ENCODE data around the gene WNT6.

Gene WNT6

DNA sequence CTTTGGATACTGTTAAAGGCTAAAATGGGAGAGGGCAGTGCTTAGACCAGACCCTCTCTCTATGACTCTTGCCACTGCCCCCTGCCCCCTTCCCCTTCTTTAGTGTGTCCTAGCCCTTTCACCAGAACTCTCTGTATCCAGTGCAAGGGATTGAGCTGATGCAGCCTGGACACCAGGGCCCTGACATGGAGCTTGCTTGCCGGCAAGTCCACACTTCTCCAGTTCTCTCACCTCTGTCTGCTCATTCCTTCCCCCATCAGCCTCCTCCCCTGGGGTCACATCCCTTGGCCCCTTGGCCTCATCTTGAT lies 1.5 kb upstream of the WNT6 start:
- no peak for DNase-seq

DNA sequence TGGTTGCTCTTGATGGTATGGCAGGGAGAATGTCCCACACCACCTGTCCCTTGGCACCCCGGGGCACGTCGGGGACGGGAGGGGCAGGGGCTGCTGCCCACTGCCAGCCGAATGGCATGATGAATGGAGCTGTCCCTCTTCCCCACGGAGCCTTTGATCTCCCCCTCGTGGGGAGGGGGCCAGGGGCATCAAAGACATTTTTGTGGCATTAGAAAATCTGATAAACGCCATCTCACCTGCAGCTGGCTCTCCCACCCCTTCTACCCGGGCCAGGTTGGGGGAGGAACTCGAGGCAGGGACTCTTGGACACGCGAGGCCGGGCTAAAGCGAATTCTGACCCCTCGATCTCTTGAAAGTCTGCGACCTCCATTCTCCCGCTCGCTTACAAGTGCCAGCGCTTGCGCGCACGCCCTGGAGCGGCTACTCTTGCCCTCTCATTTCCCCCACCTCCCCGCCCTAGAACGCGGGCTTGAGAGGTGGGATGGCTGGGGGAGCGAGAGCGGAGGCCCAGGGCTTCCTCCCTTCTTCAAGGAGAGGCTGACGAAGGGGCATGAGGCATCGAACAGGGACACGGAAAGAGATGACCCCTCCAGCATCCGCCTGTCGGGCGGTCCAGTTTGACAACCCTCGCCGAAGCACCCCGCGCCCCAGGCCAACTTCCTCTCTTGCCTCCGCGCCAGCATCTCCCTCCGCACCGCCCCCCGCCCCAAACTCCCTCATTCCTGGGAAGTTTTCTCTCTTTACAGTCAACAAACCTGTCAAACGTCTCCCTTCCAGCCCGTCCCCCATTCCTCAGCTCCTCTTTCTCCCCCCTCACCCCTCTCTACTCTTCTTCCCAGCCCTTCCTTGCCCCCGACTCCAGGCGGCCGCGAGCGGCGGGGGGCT lies 692 bp upstream of the WNT6 start:
- no peak for DNase-seq

DNA sequence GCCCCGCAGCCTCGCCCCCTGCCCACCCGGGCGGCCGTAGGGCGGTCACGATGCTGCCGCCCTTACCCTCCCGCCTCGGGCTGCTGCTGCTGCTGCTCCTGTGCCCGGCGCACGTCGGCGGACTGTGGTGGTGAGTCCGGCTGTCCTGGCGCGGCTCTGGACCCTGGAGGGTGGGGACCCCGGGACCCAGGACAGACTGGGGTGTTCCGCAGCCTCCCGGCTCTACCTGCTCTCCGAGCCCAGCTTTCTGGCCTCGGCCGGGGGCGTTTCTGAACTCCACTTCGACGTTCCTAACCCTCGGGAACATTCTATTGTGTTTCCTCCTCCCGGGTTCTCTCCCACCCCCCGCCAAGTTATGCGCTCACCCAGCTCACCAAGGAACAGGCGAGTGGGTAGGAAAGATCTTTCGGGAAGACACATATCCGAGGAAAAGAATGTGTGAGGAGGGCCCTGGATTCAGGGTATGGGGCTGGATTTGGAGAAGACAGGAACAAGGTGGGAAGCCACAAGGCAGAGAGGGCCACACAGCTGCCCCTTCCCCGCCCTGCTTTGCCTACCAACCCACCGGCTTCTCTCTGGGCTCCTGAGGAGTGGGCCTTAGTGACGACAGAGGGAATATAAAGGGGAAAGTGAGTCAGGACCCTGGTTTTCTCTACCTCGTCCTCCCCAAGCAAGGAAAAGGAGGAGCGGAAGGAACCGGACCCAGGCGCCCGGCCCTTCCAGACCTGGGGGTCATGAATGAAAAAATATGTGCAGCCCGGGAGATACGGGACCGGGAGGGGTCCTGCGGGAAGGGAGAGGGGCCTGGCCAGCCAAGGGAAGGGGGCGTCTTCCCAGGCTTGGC lies 605 bp downstream of the WNT6 start:
- no peak for DNase-seq

DNA sequence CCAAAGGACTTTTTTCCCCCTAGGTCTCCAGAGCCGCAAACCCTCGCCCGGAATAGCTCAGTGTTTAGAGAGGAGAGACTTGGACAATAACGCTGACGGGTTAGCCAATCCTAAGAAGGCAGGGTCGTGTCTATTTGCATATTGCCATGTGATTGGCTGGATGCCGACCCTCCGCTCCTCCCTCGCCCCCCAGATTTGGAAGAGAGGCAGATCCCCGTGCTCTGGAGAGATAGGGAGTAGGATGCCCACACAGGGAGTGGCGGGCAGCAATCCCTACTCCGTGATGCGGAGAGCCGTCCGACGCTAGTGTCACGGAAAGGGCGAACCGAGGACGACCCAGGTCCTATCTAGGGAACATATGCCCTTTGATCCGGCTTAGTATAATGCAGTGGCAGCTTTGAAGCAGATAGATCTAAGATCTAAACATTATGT lies 1.4 kb downstream of the WNT6 start:
- no peak for DNase-seq

DNA sequence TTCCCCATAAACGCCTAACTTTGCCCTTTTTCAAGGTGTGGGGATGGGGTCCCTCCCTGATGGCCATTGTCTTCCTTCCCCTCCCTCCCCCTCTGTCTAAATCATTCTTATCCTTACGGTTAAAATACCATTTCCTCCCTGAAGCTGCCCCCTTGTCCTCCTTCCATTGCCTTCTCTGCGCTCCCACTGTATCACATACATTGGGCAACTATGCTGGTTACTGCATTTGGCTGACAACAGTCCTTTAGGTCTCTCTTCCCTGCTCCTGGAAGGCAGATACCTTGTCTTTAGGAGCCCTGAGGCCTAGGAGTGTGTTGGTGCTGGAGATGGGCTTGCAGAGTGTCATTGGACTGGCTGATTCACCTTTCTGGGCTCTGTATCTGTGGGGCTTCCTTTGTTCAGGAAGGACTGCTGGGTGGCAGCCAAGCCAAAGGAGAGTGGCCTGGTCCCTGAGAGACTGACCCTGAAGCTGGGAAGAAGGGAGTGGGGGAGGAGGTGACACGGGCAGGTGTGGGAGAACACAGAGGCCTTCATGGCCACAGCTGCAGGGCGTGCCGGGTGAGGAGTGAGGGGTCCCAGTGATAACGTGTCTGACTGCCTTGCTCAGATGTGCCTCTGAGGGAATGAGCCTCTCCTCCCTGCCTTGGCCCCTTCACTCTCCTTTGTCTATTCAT lies 2.2 kb downstream of the WNT6 start:
- no peak for DNase-seq

DNA sequence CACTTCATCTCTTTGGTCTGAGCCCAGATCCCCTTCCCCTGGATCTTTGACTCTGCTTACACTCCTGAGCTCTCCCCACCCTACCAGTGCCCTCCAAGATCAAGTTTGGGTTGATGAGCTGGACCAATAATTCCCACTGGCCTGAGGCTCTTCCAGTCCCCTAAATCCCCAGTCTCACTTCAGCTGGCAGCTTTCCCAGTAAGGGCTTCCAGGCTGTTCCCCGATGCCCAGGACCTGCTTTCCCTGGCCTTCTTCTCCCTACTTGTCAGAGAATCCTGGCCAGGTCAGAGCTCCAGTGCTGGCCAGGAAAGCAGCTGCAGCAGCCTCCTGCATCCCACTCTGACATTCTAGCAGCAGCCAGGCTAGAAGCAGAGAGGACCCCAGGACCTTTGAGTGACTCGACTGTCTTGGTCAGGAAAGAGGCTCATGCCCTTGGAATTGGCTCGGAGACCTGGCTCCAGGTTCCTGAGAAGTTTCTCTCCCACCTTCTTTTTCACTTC lies 3.5 kb downstream of the WNT6 start:
- DNase-seq: no peak

DNA sequence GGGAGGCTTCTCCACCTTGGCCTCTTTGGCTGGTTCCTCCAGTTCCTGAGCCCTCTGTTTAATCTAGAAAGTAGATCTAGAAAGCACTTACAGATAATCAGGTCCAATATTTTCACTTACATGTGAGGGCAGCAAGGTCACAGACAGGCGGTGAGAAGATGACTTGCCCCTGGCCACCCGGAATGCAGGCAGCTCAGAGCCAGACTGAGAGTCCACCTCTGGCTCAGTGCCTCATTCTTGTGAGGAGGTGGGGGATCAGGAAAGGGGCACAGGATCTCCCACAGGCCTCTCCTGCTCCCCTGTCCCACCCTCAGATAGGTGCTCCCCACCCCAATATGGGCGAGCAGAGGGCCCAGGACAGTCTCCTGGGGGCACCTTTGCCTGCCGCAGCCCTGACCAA lies 5.8 kb downstream of the WNT6 start:
- no peak for DNase-seq

DNA sequence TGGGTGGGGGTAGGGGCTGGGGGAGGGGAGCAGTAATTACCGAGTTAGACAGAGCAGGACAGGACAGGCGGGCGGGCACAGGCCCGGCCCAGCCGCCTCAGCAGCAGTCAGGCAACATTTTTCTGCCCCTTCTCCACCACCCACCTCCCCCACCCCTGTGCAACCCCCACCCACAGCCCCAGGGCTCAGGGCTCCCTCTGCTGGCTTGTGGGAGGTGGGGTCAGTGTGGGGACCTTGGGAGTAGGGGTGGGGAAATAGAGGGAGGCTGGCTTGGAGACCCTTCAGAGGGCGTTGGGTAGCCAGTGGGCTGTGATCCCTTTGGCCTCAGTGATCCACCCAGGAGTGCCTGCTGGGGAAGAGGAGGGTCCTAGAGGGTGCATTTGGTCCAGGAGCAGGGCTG lies 6.4 kb downstream of the WNT6 start:
- no peak for DNase-seq

DNA sequence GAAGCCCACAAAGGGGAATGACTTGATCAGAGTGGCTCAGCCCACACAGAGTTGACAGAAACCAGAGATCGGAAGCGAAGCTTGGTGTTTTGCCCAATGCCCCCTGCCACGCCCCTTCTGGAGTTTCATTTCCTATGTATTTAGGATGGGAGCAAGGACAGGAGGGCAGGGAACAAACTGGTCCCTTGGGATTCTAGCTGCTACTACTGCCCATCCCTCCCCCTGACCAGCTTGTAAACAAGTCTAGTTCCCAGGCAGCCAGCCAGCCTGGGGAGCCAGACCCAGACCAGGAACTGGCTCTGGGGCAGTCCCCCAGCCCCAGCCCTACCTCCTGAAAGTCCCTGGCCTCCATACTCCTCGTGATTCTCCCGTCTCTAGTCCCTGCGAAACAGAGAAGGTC lies 8.3 kb downstream of the WNT6 start:
- DNase-seq: no peak

DNA sequence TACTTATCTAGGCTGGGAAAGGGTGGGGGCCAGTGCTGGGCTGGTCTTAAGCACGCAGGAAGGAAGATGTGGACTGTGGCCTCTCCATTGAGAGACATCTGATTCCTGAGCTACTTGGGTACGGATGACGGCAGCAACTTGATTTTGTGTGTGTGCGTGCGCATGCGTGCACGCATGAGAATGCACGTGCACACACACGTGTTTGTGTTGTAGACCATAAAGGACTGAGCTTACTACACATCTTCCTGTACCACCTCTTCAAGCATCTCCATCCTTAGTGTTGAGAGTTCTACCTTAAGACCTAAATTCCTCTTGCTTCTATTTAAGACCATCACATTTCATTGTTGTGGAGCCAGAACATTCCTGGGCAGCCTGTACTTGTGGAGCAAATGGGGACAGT lies 9.5 kb downstream of the WNT6 start:
- no peak for DNase-seq

DNA sequence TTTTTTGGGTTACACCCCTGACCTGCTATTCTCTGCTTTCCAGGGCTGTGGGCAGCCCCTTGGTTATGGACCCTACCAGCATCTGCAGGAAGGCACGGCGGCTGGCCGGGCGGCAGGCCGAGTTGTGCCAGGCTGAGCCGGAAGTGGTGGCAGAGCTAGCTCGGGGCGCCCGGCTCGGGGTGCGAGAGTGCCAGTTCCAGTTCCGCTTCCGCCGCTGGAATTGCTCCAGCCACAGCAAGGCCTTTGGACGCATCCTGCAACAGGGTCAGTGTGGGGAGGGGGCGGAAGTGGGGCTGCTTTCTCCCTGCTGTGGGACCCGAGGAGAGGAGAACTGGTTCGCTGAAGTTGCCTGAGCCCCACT lies 11.4 kb downstream of the WNT6 start:
- no peak for DNase-seq

DNA sequence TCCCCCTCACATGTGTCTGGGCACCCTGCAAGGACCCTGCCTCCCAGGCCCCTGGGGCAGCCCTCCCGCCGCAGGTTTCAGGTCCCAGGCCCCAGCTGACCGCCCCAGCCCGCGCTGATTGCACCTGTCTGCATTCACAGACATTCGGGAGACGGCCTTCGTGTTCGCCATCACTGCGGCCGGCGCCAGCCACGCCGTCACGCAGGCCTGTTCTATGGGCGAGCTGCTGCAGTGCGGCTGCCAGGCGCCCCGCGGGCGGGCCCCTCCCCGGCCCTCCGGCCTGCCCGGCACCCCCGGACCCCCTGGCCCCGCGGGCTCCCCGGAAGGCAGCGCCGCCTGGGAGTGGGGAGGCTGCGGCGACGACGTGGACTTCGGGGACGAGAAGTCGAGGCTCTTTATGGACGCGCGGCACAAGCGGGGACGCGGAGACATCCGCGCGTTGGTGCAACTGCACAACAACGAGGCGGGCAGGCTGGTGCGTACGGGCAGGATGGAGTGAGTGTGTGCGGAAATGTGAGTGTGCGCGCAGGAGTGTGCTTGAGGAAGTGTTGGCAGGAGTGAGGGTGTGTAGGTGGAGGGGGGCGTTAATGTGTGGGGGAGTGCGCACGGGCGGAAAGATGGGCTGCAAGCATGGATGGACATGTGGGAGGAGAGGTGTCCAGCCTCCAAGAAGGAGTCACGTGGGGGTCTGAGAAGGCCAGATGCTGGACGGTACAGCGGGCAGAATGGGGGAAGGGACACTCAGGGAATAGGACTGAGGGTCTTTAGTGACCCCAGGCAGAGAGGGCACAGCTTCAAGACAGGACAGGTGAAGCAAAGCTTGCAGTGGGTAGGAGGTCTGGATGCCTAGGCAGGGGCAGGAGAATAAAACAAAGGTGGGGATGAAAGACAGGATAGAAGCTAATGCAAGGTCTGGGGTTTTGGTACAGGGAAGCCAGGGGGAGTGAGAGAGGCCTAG lies 12.0 kb downstream of the WNT6 start:
- no peak for DNase-seq

DNA sequence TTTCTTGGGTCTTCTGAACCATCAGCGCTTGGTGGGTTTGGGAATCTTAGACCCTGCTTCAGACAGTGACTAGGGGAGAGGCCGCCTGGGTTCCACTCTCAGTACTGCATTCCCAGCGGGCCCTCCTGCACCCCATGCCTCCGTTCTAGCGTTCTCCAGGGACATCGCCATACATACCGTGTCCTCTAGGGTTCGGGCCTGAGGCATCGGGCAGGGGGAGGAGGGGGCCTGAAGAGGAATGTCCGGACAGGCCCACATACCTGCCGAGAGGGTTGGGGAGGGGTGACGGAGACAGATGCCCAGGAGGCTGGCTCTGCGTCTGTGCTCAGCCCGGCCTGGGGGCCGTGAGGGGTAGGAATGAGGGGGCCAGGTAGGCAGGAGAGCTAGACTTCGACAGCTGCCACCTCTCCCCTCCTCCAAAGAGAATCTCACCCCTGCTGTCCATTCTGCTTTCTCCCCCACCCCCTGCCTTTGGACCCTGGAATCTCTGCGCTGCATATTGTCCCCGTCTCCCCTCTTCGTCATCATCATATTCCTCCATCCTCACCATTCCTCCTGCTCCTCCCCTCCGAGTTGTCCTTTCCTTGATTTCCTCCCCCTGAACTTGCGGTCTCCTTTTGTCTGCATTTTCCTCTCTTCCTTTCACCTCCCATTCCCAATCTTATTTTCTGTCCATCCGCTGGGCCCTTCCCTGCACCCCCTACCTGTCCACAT lies 13.2 kb downstream of the WNT6 start:
- DNase-seq: no peak

DNA sequence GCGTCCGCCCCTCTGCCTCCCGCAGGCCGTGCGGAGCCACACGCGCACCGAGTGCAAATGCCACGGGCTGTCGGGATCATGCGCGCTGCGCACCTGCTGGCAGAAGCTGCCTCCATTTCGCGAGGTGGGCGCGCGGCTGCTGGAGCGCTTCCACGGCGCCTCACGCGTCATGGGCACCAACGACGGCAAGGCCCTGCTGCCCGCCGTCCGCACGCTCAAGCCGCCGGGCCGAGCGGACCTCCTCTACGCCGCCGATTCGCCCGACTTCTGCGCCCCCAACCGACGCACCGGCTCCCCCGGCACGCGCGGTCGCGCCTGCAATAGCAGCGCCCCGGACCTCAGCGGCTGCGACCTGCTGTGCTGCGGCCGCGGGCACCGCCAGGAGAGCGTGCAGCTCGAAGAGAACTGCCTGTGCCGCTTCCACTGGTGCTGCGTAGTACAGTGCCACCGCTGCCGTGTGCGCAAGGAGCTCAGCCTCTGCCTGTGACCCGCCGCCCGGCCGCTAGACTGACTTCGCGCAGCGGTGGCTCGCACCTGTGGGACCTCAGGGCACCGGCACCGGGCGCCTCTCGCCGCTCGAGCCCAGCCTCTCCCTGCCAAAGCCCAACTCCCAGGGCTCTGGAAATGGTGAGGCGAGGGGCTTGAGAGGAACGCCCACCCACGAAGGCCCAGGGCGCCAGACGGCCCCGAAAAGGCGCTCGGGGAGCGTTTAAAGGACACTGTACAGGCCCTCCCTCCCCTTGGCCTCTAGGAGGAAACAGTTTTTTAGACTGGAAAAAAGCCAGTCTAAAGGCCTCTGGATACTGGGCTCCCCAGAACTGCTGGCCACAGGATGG lies 14.0 kb downstream of the WNT6 start:
- no peak for DNase-seq

DNA sequence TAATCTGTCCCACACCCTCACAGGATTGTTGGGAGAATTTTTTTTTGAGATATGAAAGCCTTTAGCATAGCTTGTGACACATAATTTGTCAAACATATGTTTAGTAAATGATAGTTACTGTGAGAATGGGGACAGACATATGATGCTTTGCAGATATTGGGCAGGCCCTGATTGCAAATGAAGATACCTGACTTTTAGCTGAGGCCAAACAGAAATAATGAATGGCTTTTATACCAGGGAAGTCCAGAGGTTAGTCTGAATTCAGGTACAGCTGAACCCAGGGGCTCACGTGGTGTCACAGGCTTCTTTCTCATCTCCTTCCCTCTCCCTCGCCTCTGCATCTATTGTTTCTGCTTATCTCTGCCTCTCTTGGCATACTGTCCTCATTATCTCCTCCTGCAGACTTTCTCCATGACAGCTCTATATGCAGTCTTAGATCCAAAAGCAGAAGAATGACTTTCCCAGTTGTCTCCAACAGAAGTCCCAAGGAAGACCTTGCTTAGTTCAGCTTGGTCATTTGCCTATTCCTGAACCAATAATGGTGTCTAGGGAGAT lies 16.2 kb downstream of the WNT6 start:
- DNase-seq: no peak

DNA sequence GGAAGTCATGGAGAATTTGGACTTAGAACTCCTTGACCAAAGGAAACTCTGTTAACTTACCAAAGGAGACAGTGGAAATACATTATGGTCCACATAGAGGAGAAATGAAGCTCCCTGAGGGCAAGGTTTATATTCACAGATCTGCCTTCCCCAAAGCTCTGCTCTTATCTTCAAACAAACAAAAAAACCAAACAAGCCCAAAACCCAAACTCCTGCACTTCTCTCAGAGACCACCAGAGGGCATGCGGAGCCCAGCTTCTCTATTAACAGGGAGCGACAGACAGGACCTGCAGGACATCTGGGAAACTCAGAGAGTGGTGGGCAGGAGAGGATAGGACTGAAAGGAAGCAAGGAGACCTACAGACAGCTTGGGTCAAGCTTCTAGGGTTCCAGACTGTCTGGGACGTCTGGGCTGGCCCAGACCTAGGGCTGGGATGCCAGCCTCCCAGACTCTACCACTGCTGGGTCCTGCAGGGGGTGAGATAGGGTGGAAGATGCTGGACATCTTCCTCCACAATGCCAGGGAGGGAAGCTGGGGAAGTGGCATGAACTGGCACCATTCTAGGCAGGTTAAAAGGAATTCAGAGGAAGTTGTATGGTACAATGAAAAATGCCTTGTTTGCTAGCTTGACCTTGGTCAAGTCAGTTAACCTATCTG lies 17.1 kb downstream of the WNT6 start:
- peak in 4 of 5 donors; percentile 49 to 70 (median 58) for DNase-seq

DNA sequence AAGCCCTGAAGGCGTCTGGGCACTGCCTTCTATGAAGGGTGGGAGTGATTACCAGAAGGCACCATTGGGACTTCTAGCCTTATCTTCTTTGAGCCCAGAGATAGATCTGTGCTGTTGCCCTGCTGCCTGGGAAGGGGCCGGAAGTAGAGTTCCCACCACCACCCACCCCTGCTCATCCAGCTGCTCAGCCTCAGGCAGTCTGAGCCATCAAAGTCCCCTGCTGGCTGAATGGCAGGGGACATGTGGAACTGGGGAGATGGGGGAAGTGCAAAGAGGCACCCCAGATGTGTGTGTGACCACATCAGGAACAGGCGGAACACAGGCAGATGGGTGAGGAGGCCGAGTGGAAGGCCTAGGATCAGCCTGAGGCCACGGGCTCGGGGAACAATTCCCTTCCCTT lies 17.7 kb downstream of the WNT6 start:
- DNase-seq: no peak

DNA sequence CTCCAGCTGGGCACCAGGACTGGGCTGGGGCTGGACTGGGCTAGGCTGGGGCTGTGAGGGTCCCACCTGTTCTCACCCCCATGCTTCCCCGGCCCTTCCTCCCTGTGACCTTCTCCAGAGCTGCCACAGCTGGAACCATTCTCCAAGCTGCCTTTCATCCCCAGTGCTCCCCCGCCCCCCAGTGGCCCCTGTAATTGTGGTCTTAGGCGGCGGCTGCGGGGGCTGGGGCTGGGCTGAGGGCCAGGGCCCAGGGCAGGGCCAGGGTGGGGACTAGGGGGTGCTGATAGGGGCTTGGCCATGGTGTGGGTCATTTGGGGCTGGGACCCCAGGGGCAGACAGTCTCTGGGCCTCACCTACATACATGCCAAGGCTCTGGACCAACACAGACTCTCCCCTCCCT lies 18.3 kb downstream of the WNT6 start:
- DNase-seq: no peak

DNA sequence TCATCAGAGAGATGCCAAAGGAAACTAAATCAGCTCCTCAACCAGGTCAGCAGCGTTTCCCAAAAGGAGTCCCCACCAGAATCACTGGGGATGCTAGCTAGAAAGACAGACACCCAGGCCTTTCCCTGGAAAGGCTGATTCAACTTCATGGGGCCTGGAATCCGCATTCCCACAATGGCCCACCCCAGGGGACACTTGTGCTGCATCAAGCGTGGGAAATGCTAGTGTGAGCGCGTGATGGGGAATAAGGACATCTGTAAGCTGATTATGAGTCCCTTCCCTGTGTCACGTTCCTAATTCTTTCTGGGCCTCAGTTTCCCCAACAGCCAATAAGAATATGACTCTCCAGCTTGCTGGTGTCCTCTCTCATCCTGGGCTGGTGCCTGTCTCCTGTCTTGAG lies 18.9 kb downstream of the WNT6 start:
- DNase-seq: no peak
